ENCODE measurements around the gene CD226. TPM values are rescaled to one million over a fixed set of nuclear protein-coding genes. Genes with fewer than 3 reads are reported as not detected.

Gene CD226
- total RNA-seq, 1 donor from 2014 or later = not detected

- Histone ChIP-seq H3K36me3 (ENCODE audit: control insufficient read depth, insufficient read depth, low read length) (no peaks in the 10 kb centered on the region), H3K4me3 (ENCODE audit: low read depth, low read length) (no peak overlapping the region), H3K27me3 (ENCODE audit: control insufficient read depth, insufficient read depth, low read length) (no peaks in the 10 kb centered on the region)
- DNase-seq (ENCODE audit: low read depth) = no peak
- no peak for TF ChIP-seq CTCF (IDR thresholded peaks at IDR 0.05; ENCODE audit: insufficient read depth, low read length, poor library complexity, severe bottlenecking)
Measured at GRCh38 chr18:69961718-69962117, 14.0 kb upstream of the CD226 start.

GRCh38 chr18:69958422-69958821, 10.7 kb upstream of the CD226 start:
- Histone ChIP-seq H3K4me3 (ENCODE audit: low read depth, low read length) (no peak overlapping the region), H3K36me3 (ENCODE audit: control insufficient read depth, insufficient read depth, low read length) (no peaks in the 10 kb centered on the region), H3K27me3 (ENCODE audit: control insufficient read depth, insufficient read depth, low read length) (no peaks in the 10 kb centered on the region)
- no peak for TF ChIP-seq CTCF (IDR thresholded peaks at IDR 0.05; ENCODE audit: insufficient read depth, low read length, poor library complexity, severe bottlenecking)
- DNase-seq (ENCODE audit: low read depth) = no peak

GRCh38 chr18:69957747-69958146, 10.1 kb upstream of the CD226 start:
- Histone ChIP-seq H3K27me3 (ENCODE audit: control insufficient read depth, insufficient read depth, low read length) (no peaks in the 10 kb centered on the region), H3K36me3 (ENCODE audit: control insufficient read depth, insufficient read depth, low read length) (no peaks in the 10 kb centered on the region), H3K4me3 (ENCODE audit: low read depth, low read length) (no peak overlapping the region)
- no peak for TF ChIP-seq CTCF (IDR thresholded peaks at IDR 0.05; ENCODE audit: insufficient read depth, low read length, poor library complexity, severe bottlenecking)
- no peak for DNase-seq (ENCODE audit: low read depth)

GRCh38 chr18:69956665-69957620, 9.3 kb upstream of the CD226 start:
- DNase-seq (ENCODE audit: low read depth) = no peak
- Histone ChIP-seq H3K27me3 (ENCODE audit: control insufficient read depth, insufficient read depth, low read length) (no peaks in the 10 kb centered on the region), H3K36me3 (ENCODE audit: control insufficient read depth, insufficient read depth, low read length) (no peaks in the 10 kb centered on the region), H3K4me3 (ENCODE audit: low read depth, low read length) (no peak overlapping the region)
- TF ChIP-seq CTCF (IDR thresholded peaks at IDR 0.05; ENCODE audit: insufficient read depth, low read length, poor library complexity, severe bottlenecking) = no peak

GRCh38 chr18:69956057-69956456, 8.4 kb upstream of the CD226 start:
- Histone ChIP-seq H3K36me3 (ENCODE audit: control insufficient read depth, insufficient read depth, low read length) (no peaks in the 10 kb centered on the region), H3K27me3 (ENCODE audit: control insufficient read depth, insufficient read depth, low read length) (no peaks in the 10 kb centered on the region), H3K4me3 (ENCODE audit: low read depth, low read length) (no peak overlapping the region)
- no peak for TF ChIP-seq CTCF (IDR thresholded peaks at IDR 0.05; ENCODE audit: insufficient read depth, low read length, poor library complexity, severe bottlenecking)
- DNase-seq (ENCODE audit: low read depth) = peak; percentile 18

Measured in kidney epithelial cell (primary cell).